ENCODE results near the gene KCNIP4. TPM values are rescaled to one million over a fixed set of nuclear protein-coding genes. Genes with fewer than 3 reads are reported as not detected.
"Not testable (repeated sequence)": the region's sequence is repeated elsewhere in the genome, so short reads cannot be mapped to it uniquely, and the experiment has no call there.

The KCNIP4 gene
- total RNA-seq, 1 donor from 2014 or later: not detected

- intact Hi-C loops (cut with micrococcal nuclease): no loop called here
Measured at GRCh38 chr4:21376176-21376575, 572.4 kb downstream of the KCNIP4 start.

GRCh38 chr4:21374641-21375368 lies 573.8 kb downstream of the KCNIP4 start:
- intact Hi-C loops (cut with micrococcal nuclease): no loop called here

- intact Hi-C loops (cut with micrococcal nuclease): no loop called here
Measured at GRCh38 chr4:21367567-21367966, 581.0 kb downstream of the KCNIP4 start.

GRCh38 chr4:21366840-21367239 lies 581.7 kb downstream of the KCNIP4 start:
- intact Hi-C loops (cut with micrococcal nuclease): no loop called here

- intact Hi-C loops (cut with micrococcal nuclease): no loop called here
Measured at GRCh38 chr4:21366312-21366711, 582.3 kb downstream of the KCNIP4 start.

- intact Hi-C loops (cut with micrococcal nuclease): no loop called here
Measured at GRCh38 chr4:21363701-21364100, 584.9 kb downstream of the KCNIP4 start.

GRCh38 chr4:21352354-21352753 lies 596.2 kb downstream of the KCNIP4 start:
- intact Hi-C loops (cut with micrococcal nuclease): not testable (repeated sequence)

GRCh38 chr4:21347142-21347541 lies 601.4 kb downstream of the KCNIP4 start:
- intact Hi-C loops (cut with micrococcal nuclease): no loop called here

- intact Hi-C loops (cut with micrococcal nuclease): no loop called here
Measured at GRCh38 chr4:21327976-21328700, 620.4 kb downstream of the KCNIP4 start.

GRCh38 chr4:21320034-21320433 lies 628.5 kb downstream of the KCNIP4 start:
- intact Hi-C loops (cut with micrococcal nuclease): no loop called here

- intact Hi-C loops (cut with micrococcal nuclease): no loop called here
Measured at GRCh38 chr4:21307709-21308108, 640.9 kb downstream of the KCNIP4 start.

GRCh38 chr4:21304540-21304887 lies 644.1 kb downstream of the KCNIP4 start:
- intact Hi-C loops (cut with micrococcal nuclease): no loop called here

- intact Hi-C loops (cut with micrococcal nuclease): no loop called here
Measured at GRCh38 chr4:21290562-21290961, 658.0 kb downstream of the KCNIP4 start.

GRCh38 chr4:21276046-21276445 lies 672.5 kb downstream of the KCNIP4 start:
- intact Hi-C loops (cut with micrococcal nuclease): no loop called here

GRCh38 chr4:21271439-21272052 lies 677.0 kb downstream of the KCNIP4 start:
- intact Hi-C loops (cut with micrococcal nuclease): no loop called here

GRCh38 chr4:21248331-21248730 lies 700.2 kb downstream of the KCNIP4 start:
- intact Hi-C loops (cut with micrococcal nuclease): no loop called here

- intact Hi-C loops (cut with micrococcal nuclease): no loop called here
Measured at GRCh38 chr4:21242163-21242562, 706.4 kb downstream of the KCNIP4 start.

- intact Hi-C loops (cut with micrococcal nuclease): no loop called here
Measured at GRCh38 chr4:21226637-21227538, 721.7 kb downstream of the KCNIP4 start.

GRCh38 chr4:21211846-21212245 lies 736.7 kb downstream of the KCNIP4 start:
- intact Hi-C loops (cut with micrococcal nuclease): no loop called here

GRCh38 chr4:21209860-21210259 lies 738.7 kb downstream of the KCNIP4 start:
- intact Hi-C loops (cut with micrococcal nuclease): no loop called here

GRCh38 chr4:21205821-21206531 lies 742.6 kb downstream of the KCNIP4 start:
- intact Hi-C loops (cut with micrococcal nuclease): no loop called here
